H4 (cell line): Measurements from ENCODE around the gene GNL2. TPM values are rescaled to one million over a fixed set of nuclear protein-coding genes. Genes with fewer than 3 reads are reported as not detected.

Source experiments
- total RNA-seq: library from RNA; depleted of rRNA; stranded (reverse); fragments of >200 nt; shearing (Covaris generic); gene quantifications from 2 replicates; pipeline ENCODE4 v1.2.3, GENCODE V29; 2014; rRNA removed

GNL2 gene
- total RNA-seq, 1 experiment from 2014 or later, result 55.3 TPM

Other genes starting within 250 kb of the GNL2 start
- 2.9 TPM in 2 replicates for gene ZC3H12A, start 121.4 kb downstream of the GNL2 start, total RNA-seq
- 113 and 172 TPM in 2 replicates for gene MEAF6, start 81.2 kb downstream of the GNL2 start, total RNA-seq
- 7.2 and 12.9 TPM in 2 replicates for gene SNIP1, start 41.6 kb downstream of the GNL2 start, total RNA-seq
- 0.64 TPM in 1 of 2 replicates, not detected in the other for gene DNALI1, start 39.0 kb downstream of the GNL2 start, total RNA-seq
- gene RSPO1, start 39.0 kb upstream of the GNL2 start, total RNA-seq, result 0.08 and 0.12 TPM in 2 replicates
- gene CDCA8, start 96.6 kb upstream of the GNL2 start, total RNA-seq, result 12.4 and 28.5 TPM in 2 replicates
- not detected in 2 replicates for gene EPHA10, start 169.2 kb upstream of the GNL2 start, total RNA-seq
- gene MANEAL, start 197.9 kb upstream of the GNL2 start, total RNA-seq, result 8.9 and 10.4 TPM in 2 replicates
- gene C1orf122, start 211.9 kb upstream of the GNL2 start, total RNA-seq, result 27.2 and 42.2 TPM in 2 replicates
- gene YRDC, start 212.3 kb upstream of the GNL2 start, total RNA-seq, result 29.2 and 32.7 TPM in 2 replicates